Amygdala (tissue), 56 donors: ENCODE results near the gene CD300C.
"Not testable (repeated sequence)": the region's sequence is repeated elsewhere in the genome, so short reads cannot be mapped to it uniquely, and the experiment has no call there.

Experiments used
- DNase-seq, 56 donors: peaks; one replicate each; lab custom pipeline; 2025; lab: John Stamatoyannopoulos, UW

CD300C gene

DNA sequence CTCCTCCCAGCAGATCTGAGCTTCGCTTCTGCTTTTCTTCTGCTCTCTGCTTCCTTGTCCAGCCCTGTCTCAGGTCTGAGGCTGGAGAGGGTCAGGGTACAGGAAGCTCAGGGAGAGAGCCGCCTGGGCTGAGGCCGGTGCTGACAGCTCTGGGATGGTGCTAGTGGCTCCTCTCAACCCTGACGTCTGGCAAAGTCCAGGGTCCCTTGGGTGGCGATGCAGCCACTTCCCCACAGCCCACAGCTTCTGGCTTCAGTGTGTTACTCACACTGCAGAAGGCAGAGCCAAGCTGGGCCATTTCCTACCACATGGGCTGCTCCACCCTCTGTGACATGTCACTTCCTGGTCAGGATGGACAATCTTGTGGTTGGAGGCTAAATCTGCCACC is at the start of gene CD300C:
TSS of gene CD300C (minus strand) at position 273 of the 388 bp plus-strand sequence. CDS start 333 bp downstream, outside the sequence.
- DNase-seq = peak in 7 of 56 donors; percentile 7 to 20 (median 17)

DNA sequence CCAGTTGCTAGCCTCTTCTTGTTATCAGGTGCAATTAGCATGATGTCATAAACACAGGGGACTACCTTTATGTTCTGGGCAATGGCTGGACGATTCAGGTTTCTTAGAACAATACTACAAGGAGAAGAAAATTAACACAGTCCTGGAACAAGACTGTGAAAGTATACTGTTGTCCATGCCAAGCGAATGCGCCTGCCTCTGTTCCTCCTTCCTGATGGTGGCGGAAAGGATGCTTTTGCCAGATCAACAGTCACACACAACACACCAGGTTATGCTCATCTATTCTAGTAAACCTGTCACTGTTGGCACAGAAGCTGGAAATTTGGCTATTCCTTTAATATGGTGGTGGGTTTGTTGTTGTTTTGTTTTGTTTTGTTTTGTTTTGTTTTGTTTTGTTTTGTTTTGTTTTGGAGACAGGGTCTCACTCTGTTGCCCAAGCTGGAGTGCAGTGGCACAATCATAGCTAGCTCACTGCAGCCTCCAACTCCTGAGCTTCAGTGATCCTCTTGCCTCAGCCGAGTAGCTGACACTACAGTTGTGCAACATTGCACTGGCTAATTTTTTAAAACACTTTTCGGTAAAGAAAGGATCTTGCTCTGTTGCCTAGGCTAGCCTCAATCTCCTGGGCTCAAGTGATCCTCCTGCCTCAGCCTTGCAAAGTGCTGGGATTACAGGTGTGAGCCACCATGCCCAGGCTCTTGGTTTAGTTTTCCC is 49.3 kb upstream of the CD300C start:
- DNase-seq = no peak

- DNase-seq = no peak
These were observed 46.4 kb upstream of the CD300C start, which contains the start of gene CD300LD for GRCh38 chr17:74592087-74592990. Gene CD300LD (minus strand): TSS chr17:74592283. CDS start chr17:74592202, 81 bp downstream.

- no peak for DNase-seq
These were observed 45.6 kb upstream of the CD300C start for GRCh38 chr17:74591503-74591902.

DNA sequence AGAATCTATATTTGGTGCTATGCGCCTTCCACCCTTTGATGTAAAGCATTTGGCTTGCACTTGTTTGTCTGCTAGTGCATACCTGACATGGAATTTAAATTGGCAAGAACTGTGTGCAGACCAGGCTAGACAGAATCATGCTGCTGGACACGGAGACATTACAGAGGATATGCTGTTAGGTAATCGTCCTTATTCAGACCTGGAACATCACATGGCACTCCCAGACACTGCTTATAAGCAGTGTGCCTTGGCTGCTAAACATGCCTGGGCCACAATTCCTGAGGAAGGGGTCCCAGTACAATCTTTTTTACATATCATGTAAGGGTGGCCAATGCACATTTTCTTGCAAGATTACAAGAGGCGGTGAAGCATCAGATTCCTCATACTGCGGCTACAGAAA is 39.8 kb upstream of the CD300C start:
- no peak for DNase-seq

GRCh38 chr17:74584292-74585060 is 38.6 kb upstream of the CD300C start:
- DNase-seq = no peak

DNA sequence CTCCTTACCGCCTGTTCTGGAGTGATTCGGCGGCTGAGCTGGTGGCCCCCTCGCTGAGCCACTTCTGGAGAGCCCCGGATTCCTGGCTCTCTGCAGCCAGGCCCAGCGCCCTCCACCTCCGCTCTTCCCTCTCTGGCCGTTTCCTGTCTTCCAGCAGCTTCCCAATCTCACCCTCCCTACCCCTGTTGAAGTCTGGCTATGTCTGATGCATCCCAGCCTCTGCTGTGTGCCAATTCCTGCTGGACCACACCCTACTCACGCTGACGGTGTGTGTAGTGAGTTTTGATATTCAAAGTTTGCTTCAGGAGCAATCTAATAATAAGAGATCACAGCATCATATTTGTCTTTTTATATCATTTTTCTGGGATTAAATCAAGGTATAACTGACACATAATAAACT is 36.7 kb upstream of the CD300C start:
- DNase-seq = no peak

- no peak for DNase-seq
These were observed 34.0 kb upstream of the CD300C start for GRCh38 chr17:74579900-74580299.

GRCh38 chr17:74578979-74579378 is 33.1 kb upstream of the CD300C start:
- DNase-seq = no peak

DNA sequence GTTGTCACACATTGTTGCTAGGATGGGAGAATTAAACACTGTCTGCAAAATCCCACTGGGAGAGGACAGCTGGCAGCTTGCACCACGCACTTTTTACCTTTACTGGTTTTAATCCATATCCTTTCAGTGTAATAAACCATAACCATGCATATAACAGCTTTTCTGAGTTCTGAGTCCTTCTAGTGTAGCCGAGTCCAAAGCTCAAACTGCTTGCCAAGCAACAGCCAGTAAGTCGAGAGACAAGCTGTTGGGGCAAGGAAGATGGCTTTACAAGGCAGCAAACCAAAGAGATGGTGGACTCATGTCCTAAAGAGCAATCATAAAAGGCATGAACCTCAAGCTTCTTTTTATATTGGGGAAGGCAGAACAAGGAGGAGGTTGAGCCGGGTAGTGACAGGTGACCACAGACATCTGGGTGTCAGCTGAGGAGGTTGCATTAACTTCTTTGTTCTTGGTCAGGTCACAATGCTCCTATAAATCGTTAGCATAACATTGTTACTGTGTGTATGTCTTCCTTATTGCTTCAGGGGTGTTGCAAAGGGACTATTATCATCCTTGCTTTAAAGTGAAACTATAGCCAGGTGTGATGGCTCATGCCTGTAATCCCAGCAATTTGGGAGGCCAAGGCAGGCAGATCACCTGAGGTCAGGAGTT is 28.7 kb upstream of the CD300C start:
- no peak for DNase-seq

- not testable (repeated sequence) for DNase-seq
These were observed 27.7 kb upstream of the CD300C start for GRCh38 chr17:74573635-74574034.

DNA sequence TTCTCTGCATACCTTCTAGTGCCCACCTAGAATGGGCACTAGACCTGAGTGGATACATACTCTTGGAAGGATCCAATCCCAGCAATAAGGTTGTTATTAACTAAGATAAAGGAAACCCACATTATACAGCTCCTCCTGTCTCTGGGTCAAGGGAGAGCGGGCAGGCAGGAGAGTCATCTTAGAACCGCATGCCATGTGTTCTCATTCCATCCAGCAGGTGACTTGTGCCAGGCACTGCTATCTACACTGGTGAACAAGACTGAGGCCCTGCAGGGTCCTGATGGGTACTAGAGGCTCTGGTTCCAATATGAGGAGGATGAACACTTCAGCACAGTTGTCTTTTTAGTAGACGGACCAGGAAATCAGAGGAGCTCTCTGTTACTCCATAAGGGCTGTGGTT is 27.3 kb upstream of the CD300C start:
- DNase-seq = no peak

DNA sequence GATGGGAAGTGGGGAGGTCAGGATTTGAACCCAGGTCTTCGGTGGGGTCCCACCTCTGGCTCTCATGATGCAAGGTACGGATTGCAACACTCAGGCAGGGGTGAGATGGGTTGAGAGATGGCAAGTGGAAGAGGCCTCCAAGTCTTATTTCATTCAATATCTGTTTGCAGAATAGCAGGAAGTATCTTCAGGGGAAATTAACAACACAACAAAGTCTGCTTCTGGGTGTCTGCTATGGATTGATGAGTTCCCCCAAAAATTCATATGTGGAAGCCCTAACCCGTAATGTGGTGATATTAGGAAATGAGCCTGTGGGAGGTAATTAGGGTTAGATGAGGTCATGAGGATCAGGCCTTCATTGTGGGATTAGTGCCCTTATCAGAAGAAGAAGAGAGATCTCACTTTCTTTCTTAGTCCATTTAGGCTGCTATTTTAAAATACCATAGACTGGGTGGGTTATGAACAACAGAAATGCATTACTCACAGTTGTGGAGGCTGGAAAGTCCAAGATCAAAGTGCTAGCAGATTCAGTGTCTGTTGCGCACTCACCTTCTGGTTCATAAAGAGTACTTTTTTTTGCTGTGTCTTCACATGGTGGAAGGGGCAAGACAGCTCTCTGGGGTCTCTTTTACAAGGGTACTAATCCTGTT is 25.8 kb upstream of the CD300C start:
- DNase-seq = no peak

- DNase-seq = peak in 18 of 56 donors; percentile 7 to 50 (median 22)
These were observed 23.4 kb upstream of the CD300C start for GRCh38 chr17:74569020-74570003.

DNA sequence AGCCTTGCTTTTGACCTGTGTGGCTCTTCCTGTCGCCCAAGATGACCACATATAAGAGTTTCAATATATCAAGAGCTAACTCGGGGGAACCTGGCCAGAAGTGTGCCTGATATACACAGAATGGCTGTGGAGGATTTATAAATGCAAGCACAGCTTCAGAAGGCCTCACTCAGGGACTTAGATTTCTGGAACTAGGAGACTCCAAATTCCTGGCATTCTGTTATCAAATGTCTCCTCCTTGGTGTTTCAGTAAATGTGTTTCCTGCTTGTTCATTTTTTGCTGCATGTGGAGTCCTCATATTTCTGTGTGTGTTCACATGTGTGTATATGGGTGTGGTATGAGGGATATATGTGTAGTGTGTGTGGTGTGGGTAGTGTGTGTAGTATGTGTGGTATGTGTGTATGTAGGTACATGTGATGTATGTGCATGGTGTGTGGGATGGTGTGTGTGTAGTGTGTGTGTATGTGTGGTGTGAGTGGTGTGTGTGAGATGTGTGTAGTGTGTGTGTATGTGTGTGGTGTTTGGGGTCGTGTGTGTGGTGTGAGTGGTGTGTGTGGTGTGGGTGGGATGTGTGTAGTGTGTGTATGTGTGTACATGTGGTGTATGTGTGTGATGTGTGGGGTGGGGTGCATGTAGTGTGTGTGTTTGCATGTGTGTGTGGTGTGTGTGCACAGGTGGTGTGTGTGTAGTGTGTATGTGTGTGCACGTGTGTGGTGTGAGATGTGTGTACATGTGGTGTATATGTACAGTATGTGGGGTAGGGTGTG is 22.4 kb upstream of the CD300C start:
- DNase-seq = no peak

DNA sequence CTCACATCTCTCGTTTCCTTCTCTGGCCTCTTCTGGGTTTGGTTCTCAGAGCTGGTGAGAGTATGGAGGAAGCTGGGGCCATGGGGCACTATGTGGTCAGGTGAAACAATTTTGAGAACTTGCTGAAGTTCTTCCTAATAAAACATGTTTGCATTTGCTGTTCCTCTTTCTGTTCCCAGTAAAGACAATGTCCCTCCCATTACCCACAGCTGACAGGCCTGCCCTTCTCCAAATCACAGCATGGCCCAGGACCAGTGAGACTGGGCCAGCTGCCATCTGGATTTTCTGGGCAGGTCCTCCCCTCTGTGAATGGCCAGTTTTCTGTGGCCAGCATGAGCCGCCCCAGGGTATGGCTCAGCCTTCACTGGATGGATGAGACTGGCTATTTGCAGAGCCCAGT is 21.5 kb upstream of the CD300C start, which contains the start of gene CD300H:
TSS of gene CD300H (minus strand) at position 113 of the 400 bp plus-strand sequence.
- peak in 3 of 56 donors; percentile 14 to 35 (median 16) for DNase-seq

- peak in 3 of 56 donors; percentile 6 to 13 (median 10) for DNase-seq
These were observed 20.3 kb upstream of the CD300C start for GRCh38 chr17:74566132-74566753.
